GM12878 (cell line): ENCODE measurements around the gene FBXO15. TPM values are rescaled to one million over a fixed set of nuclear protein-coding genes. Genes with fewer than 3 reads are reported as not detected.

Experiments
- ATAC-seq: fragments of 200-7000 bp; cut with Tn5 transposase; 3 replicates; pipeline ENCODE4 v1.9.1; 2020; ENCODE audit warnings: mild to moderate bottlenecking, moderate library complexity
- Bru-seq: library from RNA; stranded (reverse); fragments of 400-500 nt; gene quantifications from one replicate; lab custom pipeline; 2021; lab: Mats Ljungman, UMichigan
- BruChase-seq, 2 experiments: library from RNA; stranded (reverse); fragments of 400-500 nt; gene quantifications; one replicate each; lab custom pipeline; 2021; lab: Mats Ljungman, UMichigan
- BruUV-seq: library from RNA; stranded (reverse); fragments of 400-500 nt; replicated peaks from 2 replicates; lab custom pipeline; 2021; lab: Mats Ljungman, UMichigan
- CTCF ChIA-PET: fragments of 300-600 bp; sonication (Branson Sonifier 250); formaldehyde crosslinking; extraction: SDS; loops from one replicate; lab custom pipeline; 2021; ENCODE audit warnings: inconsistent platforms; lab: Yijun Ruan, JAX
- POLR2A ChIA-PET: fragments of 350-600 bp; formaldehyde crosslinking; extraction: SDS; loops from one replicate; lab custom pipeline; 2021; ENCODE audit warnings: inconsistent platforms; lab: Charles Lee
- RAD21 ChIA-PET: fragments of 300-600 bp; sonication (Branson Sonifier 250); formaldehyde crosslinking; loops from one replicate; lab custom pipeline; 2023; ENCODE audit warnings: antibody characterized with exemption; ENCODE audit not compliant: unreplicated experiment; lab: Charles Lee
- SMC1A ChIA-PET: fragments of 300-600 bp; sonication (Branson Sonifier 250); formaldehyde crosslinking; loops from one replicate; lab custom pipeline; 2023; ENCODE audit not compliant: unreplicated experiment, uncharacterized antibody; lab: Charles Lee
- DNase-seq: peaks from one replicate; pipeline ENCODE4 v3.0.0-alpha.2; 2011; ENCODE audit warnings: low read depth, low spot score
- FAIRE-seq: peaks from 3 replicates; lab custom pipeline; 2011; peaks lifted over from hg19 to GRCh38; lab: Jason Lieb, UNC
- H2AFZ ChIP-seq: 2 replicates; pipeline ENCODE4 v1.6.0; 2011; ENCODE audit warnings: low read depth, low read length, control low read depth; ENCODE audit not compliant: control insufficient read depth
- H3K27ac ChIP-seq: 2 replicates; pipeline ENCODE4 v1.5.1; 2011; ENCODE audit warnings: control low read depth; ENCODE audit not compliant: control insufficient read depth, insufficient read depth
- H3K27me3 ChIP-seq, 2 experiments: replicated peaks in 1 of 2; 2 replicates each; pipeline versions ENCODE4 v1.6.0 to v1.6.1; 2011; ENCODE audit warnings: low read length in 1 of 2; ENCODE audit not compliant: control insufficient read depth in 2 of 2, insufficient read depth in 2 of 2
- H3K36me3 ChIP-seq, 2 experiments: 2 replicates each; pipeline ENCODE4 v1.5.1; 2011; ENCODE audit warnings: low read length in 1 of 2; ENCODE audit not compliant: control insufficient read depth in 2 of 2, insufficient read depth in 2 of 2
- H3K4me1 ChIP-seq: 2 replicates; pipeline ENCODE4 v1.6.1; 2011; ENCODE audit warnings: mild to moderate bottlenecking, low read length, moderate library complexity, mixed read lengths; ENCODE audit not compliant: control insufficient read depth, insufficient read depth
- H3K4me2 ChIP-seq: 2 replicates; pipeline ENCODE4 v1.6.0; 2011; ENCODE audit warnings: control low read depth; ENCODE audit not compliant: control insufficient read depth, insufficient read depth
- H3K4me3 ChIP-seq: fragments of 200-600 bp; sonication (generic); 2 replicates; pipeline ENCODE4 v1.5.1; 2016
- H3K79me2 ChIP-seq: 2 replicates; pipeline ENCODE4 v1.6.0; 2011; ENCODE audit warnings: low read length; ENCODE audit not compliant: control insufficient read depth, insufficient read depth
- H3K9ac ChIP-seq: 2 replicates; pipeline ENCODE4 v1.8.0; 2011; ENCODE audit warnings: low read length, control low read depth, mixed read lengths; ENCODE audit not compliant: control insufficient read depth, insufficient read depth
- H3K9me3 ChIP-seq: replicated peaks from 3 replicates; pipeline ENCODE4 v1.5.1; 2011; ENCODE audit warnings: mild to moderate bottlenecking, low read length; ENCODE audit not compliant: control insufficient read depth, insufficient read depth
- H4K20me1 ChIP-seq: 2 replicates; pipeline ENCODE4 v1.6.0; 2011; ENCODE audit not compliant: control insufficient read depth, insufficient read depth
- BMI1 ChIP-seq: fragments of 450-650 bp; IDR thresholded peaks from 2 replicates; pipeline ENCODE4 v1.6.1; 2016; ENCODE audit warnings: mild to moderate bottlenecking, moderate library complexity, borderline replicate concordance
- EGR1 ChIP-seq, 2 experiments: IDR thresholded peaks; 1 replicate in 1 of 2; 2 replicates in 1 of 2; pipeline ENCODE4 v1.6.1; 2011 to 2012; ENCODE audit warnings: low read depth in 2 of 2, low read length in 2 of 2, borderline replicate concordance in 1 of 2, mild to moderate bottlenecking in 1 of 2, moderate library complexity in 1 of 2
- GATAD2B ChIP-seq: fragments of 450-650 bp; conservative IDR thresholded peaks from 2 replicates; pipeline ENCODE4 v1.6.1; 2017; ENCODE audit warnings: low read depth, mild to moderate bottlenecking, moderate library complexity
- IKZF1 ChIP-seq: fragments of 450-650 bp; conservative IDR thresholded peaks from 2 replicates; pipeline ENCODE4 v1.6.1; 2017; ENCODE audit warnings: antibody characterized with exemption, mild to moderate bottlenecking
- JUND ChIP-seq: IDR thresholded peaks from 2 replicates; pipeline ENCODE4 v1.6.1; 2012; ENCODE audit warnings: low read depth, mild to moderate bottlenecking, low read length, improper control_type of control experiment, moderate library complexity
- PAX5 ChIP-seq: IDR thresholded peaks from 2 replicates; pipeline ENCODE4 v1.6.1; 2011; ENCODE audit warnings: low read depth, low read length, borderline replicate concordance
- PML ChIP-seq: IDR thresholded peaks from 2 replicates; pipeline ENCODE4 v1.6.1; 2012; ENCODE audit warnings: low read length, inconsistent platforms
- POLR2A ChIP-seq: IDR thresholded peaks from 2 replicates; pipeline ENCODE4 v1.6.1; 2011; ENCODE audit warnings: low read depth, mild to moderate bottlenecking, low read length
- POU2F2 ChIP-seq: IDR thresholded peaks from 3 replicates; pipeline ENCODE4 v1.6.1; 2011; ENCODE audit warnings: low read depth, mild to moderate bottlenecking, low read length, borderline replicate concordance
- SMAD1 ChIP-seq: fragments of 450-650 bp; IDR thresholded peaks from 2 replicates; pipeline ENCODE4 v1.6.1; 2018; ENCODE audit warnings: mild to moderate bottlenecking, low read depth; ENCODE audit not compliant: partially characterized antibody
- ZNF207 ChIP-seq: fragments of 450-650 bp; IDR thresholded peaks from 2 replicates; pipeline ENCODE4 v1.6.1; 2014; ENCODE audit warnings: antibody characterized with exemption, mild to moderate bottlenecking, borderline replicate concordance
- WGBS: methylation state at CpG from one replicate; pipeline ENCODE4 v1.1.6; 2016; ENCODE audit warnings: low lambda C conversion rate; ENCODE audit not compliant: insufficient replicate concordance, insufficient coverage; ENCODE audit errors: missing lambda C conversion rate; 5-methylcytosine and 5-hydroxymethylcytosine counted together
- in situ Hi-C: fragments of 300-500 bp; cut with MboI; formaldehyde crosslinking; loops from 9 replicates; pipeline ENCODE4 v1.14.3; 2018; ENCODE audit warnings: mixed read lengths
- intact Hi-C: fragments of 100-400 bp; cut with micrococcal nuclease; formaldehyde crosslinking; loops from one replicate; pipeline ENCODE4 v1.14.2; 2022; ENCODE audit not compliant: unreplicated experiment
- long read RNA-seq, 2 experiments: library from polyadenylated mRNA; unstranded; transcript quantifications; one replicate each; pipeline ENCODE4 v2.0.0, GENCODE V29; 2019 to 2020
- polyA minus RNA-seq, 3 experiments: library from RNA; depleted of rRNA, polyadenylated mRNA; stranded (reverse); fragments of >200 nt; gene quantifications; 2 replicates each; pipeline ENCODE4 v1.2.3, GENCODE V29; 2011
- polyA plus RNA-seq, 11 experiments: library from polyadenylated mRNA; depleted of rRNA in 4 of 11; unstranded in 6 of 11; stranded (reverse) in 5 of 11; fragments of >200 nt; fragmentation: Nextera tagmentation in 4 of 11; fragmentation: Illumina TruSeq in 1 of 11; extraction: Ambion mirVana in 4 of 11; extraction: Trizol in 1 of 11; gene quantifications; 1 replicate in 1 of 11; 2 replicates in 10 of 11; pipeline versions ENCODE4 v1.2.1 to v1.2.3, GENCODE V29; 2011 to 2016; ENCODE audit warnings: inconsistent platforms in 2 of 11, missing spikeins in 2 of 11, low read depth in 1 of 11
- total RNA-seq, 4 experiments: library from RNA; depleted of rRNA in 3 of 4; stranded (reverse); fragments of >200 nt in 3 of 4; fragmentation: Illumina TruSeq in 1 of 4; extraction: Trizol in 1 of 4; gene quantifications; 2 replicates each; pipeline versions ENCODE4 v1.2.1 to v1.2.3, GENCODE V29; 2013 to 2021
- TF ChIP-seq, protein P1 (sequence below): fragments of 450-650 bp; IDR thresholded peaks from 2 replicates; pipeline ENCODE4 v1.6.1; 2018; ENCODE audit warnings: mild to moderate bottlenecking, low read depth, moderate library complexity; ENCODE audit not compliant: partially characterized antibody

Gene FBXO15, protein sequence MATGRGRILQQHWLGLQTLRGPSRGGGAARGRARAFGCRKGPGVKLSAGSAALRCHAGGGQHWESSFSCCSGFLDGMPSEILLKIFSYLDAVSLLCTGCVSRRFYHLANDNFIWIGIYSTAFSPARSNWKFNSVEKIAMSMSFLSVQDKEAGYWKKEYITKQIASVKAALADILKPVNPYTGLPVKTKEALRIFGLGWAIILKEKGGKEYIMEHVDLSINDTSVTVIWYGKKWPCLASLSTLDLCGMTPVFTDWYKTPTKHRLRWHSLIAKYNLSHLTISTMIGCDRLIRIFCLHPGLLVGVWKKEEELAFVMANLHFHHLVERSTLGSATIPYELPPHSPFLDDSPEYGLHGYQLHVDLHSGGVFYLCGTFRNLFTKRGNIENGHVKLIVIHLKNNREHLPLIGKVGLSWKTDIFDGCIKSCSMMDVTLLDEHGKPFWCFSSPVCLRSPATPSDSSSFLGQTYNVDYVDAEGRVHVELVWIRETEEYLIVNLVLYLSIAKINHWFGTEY
- 0.42 and 0.92 TPM in 2 replicates for total RNA-seq (2013; cell fraction: nucleolus; rRNA removed)
- not detected in 2 replicates for total RNA-seq (2014; rRNA removed)
- 0.22 and 0.28 TPM in 2 replicates for total RNA-seq (2014; rRNA removed; fragmentation: Illumina TruSeq; extraction: Trizol)
- total RNA-seq (2021): 0.29 and 0.90 TPM in 2 replicates
- not detected for polyA plus RNA-seq (2011; ENCODE audit: low read depth)
- polyA plus RNA-seq (2011; rRNA removed): 0.54 and 0.56 TPM in 2 replicates
- 0.18 and 0.61 TPM in 2 replicates for polyA plus RNA-seq (2011; cell fraction: cytosol; rRNA removed)
- 0.61 and 0.66 TPM in 2 replicates for polyA plus RNA-seq (2011; cell fraction: nucleus; rRNA removed)
- 0.15 and 0.60 TPM in 2 replicates for polyA plus RNA-seq (2012)
- polyA plus RNA-seq (2014; fragmentation: Illumina TruSeq; extraction: Trizol): 0.06 and 0.36 TPM in 2 replicates
- polyA plus RNA-seq (2014; fragmentation: Nextera tagmentation; extraction: Ambion mirVana): under 1 TPM; 0.20 to 0.24 TPM
- polyA plus RNA-seq (2014; rRNA removed): 0.06 and 0.91 TPM in 2 replicates
- not detected for polyA plus RNA-seq (2016; fragmentation: Nextera tagmentation; extraction: Ambion mirVana)
- 0.29 and 0.98 TPM in 2 replicates for polyA minus RNA-seq (2011; rRNA and poly(A)+ RNA removed)
- not detected in 2 replicates for polyA minus RNA-seq (2011; cell fraction: cytosol; rRNA and poly(A)+ RNA removed)
- polyA minus RNA-seq (2011; cell fraction: nucleus; rRNA and poly(A)+ RNA removed): 0.24 and 0.38 TPM in 2 replicates
- percentile 16 among the genes with signal in this experiment for Bru-seq, nascent RNA
- percentile 11 among the genes with signal in this experiment for BruChase-seq, experiment 1, labeled RNA remaining after a 6-hour chase
- percentile 17 among the genes with signal in this experiment for BruChase-seq, experiment 2, labeled RNA remaining after a 2-hour chase
- long read RNA-seq, experiment 1: 0 reads
- long read RNA-seq, experiment 2: 0 reads

DNA sequence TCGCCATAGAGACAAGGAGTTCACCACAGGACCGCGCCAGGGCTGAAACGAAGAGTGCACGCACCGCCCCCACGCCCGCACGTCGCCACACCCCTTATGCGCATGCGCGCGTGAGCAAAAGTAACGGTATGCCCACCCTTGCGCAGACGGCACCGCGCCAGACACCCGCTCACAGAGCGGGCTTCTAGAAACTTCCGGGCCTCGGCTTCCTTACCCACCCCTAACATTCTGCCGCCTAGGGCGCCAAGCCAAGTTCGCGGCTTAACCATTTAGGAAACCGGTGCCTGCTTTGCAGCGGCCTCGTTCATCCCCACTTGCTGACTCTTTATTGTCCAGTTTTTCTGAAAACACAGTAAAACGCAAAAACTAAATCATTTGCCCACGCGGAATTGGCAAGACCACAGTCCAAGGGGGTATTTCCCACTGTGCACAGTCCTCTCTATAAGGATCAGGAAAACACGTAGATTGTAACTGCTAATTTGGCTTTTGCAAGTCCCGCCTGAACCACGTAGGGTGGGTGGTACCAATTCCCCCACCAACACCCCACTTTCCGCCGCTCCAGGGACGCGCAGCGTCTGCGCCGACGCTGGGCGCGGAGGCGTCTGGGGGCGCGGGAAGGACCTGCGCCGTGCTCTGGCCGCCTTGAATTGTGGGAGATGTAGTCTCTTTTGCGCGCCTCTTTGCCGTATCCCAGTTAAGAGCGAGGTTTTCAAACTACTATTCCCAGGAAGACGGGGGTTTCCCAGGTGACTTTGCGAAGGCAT, at the start of gene FBXO15, which contains the start of gene TIMM21:
TSS of gene FBXO15 (minus strand) at position 56 of the 764 bp plus-strand sequence. CDS start at position 7, 49 bp downstream.
TSS of gene TIMM21 (plus strand) at position 745 of the 764 bp plus-strand sequence. CDS start 286 bp downstream, outside the sequence.
- BruUV-seq: no TSS peak
- RAD21 ChIA-PET: no interaction called here
- TF ChIP-seq, protein P1, sequence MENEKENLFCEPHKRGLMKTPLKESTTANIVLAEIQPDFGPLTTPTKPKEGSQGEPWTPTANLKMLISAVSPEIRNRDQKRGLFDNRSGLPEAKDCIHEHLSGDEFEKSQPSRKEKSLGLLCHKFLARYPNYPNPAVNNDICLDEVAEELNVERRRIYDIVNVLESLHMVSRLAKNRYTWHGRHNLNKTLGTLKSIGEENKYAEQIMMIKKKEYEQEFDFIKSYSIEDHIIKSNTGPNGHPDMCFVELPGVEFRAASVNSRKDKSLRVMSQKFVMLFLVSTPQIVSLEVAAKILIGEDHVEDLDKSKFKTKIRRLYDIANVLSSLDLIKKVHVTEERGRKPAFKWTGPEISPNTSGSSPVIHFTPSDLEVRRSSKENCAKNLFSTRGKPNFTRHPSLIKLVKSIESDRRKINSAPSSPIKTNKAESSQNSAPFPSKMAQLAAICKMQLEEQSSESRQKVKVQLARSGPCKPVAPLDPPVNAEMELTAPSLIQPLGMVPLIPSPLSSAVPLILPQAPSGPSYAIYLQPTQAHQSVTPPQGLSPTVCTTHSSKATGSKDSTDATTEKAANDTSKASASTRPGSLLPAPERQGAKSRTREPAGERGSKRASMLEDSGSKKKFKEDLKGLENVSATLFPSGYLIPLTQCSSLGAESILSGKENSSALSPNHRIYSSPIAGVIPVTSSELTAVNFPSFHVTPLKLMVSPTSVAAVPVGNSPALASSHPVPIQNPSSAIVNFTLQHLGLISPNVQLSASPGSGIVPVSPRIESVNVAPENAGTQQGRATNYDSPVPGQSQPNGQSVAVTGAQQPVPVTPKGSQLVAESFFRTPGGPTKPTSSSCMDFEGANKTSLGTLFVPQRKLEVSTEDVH: peak; percentile 33
- TF ChIP-seq PML (peak; percentile 73), ZNF207 (0 out of 2 replicates have a peak, but pooled peaks have one; percentile 35), BMI1 (peak; percentile 80; the same call in 1 of the 2 replicates), POLR2A (peak; percentile 77), GATAD2B (no peak), POU2F2 (peak; percentile 56; the same call in 2 of the 3 replicates), JUND (0 out of 2 replicates have a peak, but pooled peaks have one; percentile 42), SMAD1 (peak; percentile 42), IKZF1 (peak; percentile 99), PAX5 (peak; percentile 50; the same call in 1 of the 2 replicates), EGR1 (IDR thresholded peaks at IDR 0.05; ENCODE audit: borderline replicate concordance in 1 of 2, low read depth in 2 of 2, low read length in 2 of 2) (peak; percentile 86 to 92)

More for the DNA sequence above, at the start of gene FBXO15, which contains the start of gene TIMM21:
- Histone ChIP-seq H3K4me3 (peak within 1 kb of the TSS; percentile 92), H2AFZ (peak within 1 kb of the TSS; percentile 96), H3K9ac (peak within 1 kb of the TSS; percentile 89), H3K4me1 (peaks cover 6% of the 10 kb centered on the region; the same call in 1 of the 2 replicates), H3K36me3 (no peaks in the 10 kb centered on the region), H3K9me3 (no peaks in the 10 kb centered on the region), H3K27me3 (no peaks in the 10 kb centered on the region), H3K4me2 (peak within 1 kb of the TSS; percentile 95), H3K79me2 (peaks cover 44% of the 10 kb centered on the region), H4K20me1 (no peaks in the 10 kb centered on the region), H3K27ac (peak within 1 kb of the TSS; percentile 88)
- CTCF ChIA-PET: no interaction called here
- POLR2A ChIA-PET: no interaction called here
- SMC1A ChIA-PET: interaction anchor here (2.0 kb wide), 1 partner anchor 9 kb away, joined by 5 read pairs; no protein-coding TSS in a partner anchor
- ATAC-seq: peak; percentile 93
- 1% methylated on average over 55 of the region's 58 CpGs for WGBS
- in situ Hi-C loops (no loop called here), intact Hi-C loops (loop anchor here (1.0 to 5.0 kb wide), 3 partner anchors 144 to 1059 kb away; partner anchors contain the start of genes CNDP2 and PTGR3)
- DNase-seq: peak; percentile 94
- FAIRE-seq: no peak
